Activated CD4-positive, alpha-beta T cell treated with anti-CD3 and anti-CD28 coated beads, Interleukin-2, amount 10 ng/mL, durations not matched to agents 24 days and 14 days (primary cell): Measurements from ENCODE around the gene RGS7. TPM values are rescaled to one million over a fixed set of nuclear protein-coding genes. Genes with fewer than 3 reads are reported as not detected.
"Not testable (repeated sequence)": the region's sequence is repeated elsewhere in the genome, so short reads cannot be mapped to it uniquely, and the experiment has no call there.

Source experiments
- DNase-seq: peaks from one replicate; pipeline ENCODE4 v3.0.0; 2022
- H3K27ac Mint-ChIP-seq: one replicate; pipeline ENCODE4 v1.8.0; 2022; ENCODE audit warnings: mild to moderate bottlenecking, mixed read lengths
- H3K27me3 Mint-ChIP-seq: one replicate; pipeline ENCODE4 v1.8.0; 2022; ENCODE audit warnings: mixed read lengths
- H3K36me3 Mint-ChIP-seq: one replicate; pipeline ENCODE4 v1.8.0; 2022; ENCODE audit warnings: low read depth, mild to moderate bottlenecking, mixed read lengths
- H3K4me1 Mint-ChIP-seq: one replicate; pipeline ENCODE4 v1.8.0; 2021; ENCODE audit warnings: mixed read lengths
- H3K4me3 Mint-ChIP-seq: one replicate; pipeline ENCODE4 v1.8.0; 2022; ENCODE audit warnings: mild to moderate bottlenecking, moderate library complexity, mixed read lengths
- H3K9me3 Mint-ChIP-seq: one replicate; pipeline ENCODE4 v1.8.0; 2021; ENCODE audit warnings: mixed read lengths
- intact Hi-C: fragments of 100-400 bp; cut with micrococcal nuclease; formaldehyde crosslinking; loops from one replicate; pipeline ENCODE4 v1.15.1; 2023
- total RNA-seq: library from RNA; stranded (reverse); gene quantifications from 2 replicates; pipeline ENCODE4 v1.2.3, GENCODE V29; 2022

Gene RGS7
- total RNA-seq, 1 donor from 2014 or later: not detected

- H3K9me3 Mint-ChIP-seq: no peaks in the 10 kb centered on the region
- no peaks in the 10 kb centered on the region for H3K27me3 Mint-ChIP-seq
- no peaks in the 10 kb centered on the region for H3K36me3 Mint-ChIP-seq
- H3K27ac Mint-ChIP-seq: no peak overlapping the region
- no peaks in the 10 kb centered on the region for H3K4me1 Mint-ChIP-seq
- DNase-seq: no peak
- no peak overlapping the region for H3K4me3 Mint-ChIP-seq
- intact Hi-C loops: no loop called here
Measured at GRCh38 chr1:241311056-241311746, 45.8 kb downstream of the RGS7 start.

GRCh38 chr1:241310451-241310850 is 46.6 kb downstream of the RGS7 start:
- Mint-ChIP-seq H3K4me1 (no peaks in the 10 kb centered on the region), H3K27me3 (no peaks in the 10 kb centered on the region), H3K9me3 (no peaks in the 10 kb centered on the region), H3K27ac (no peak overlapping the region), H3K4me3 (no peak overlapping the region), H3K36me3 (no peaks in the 10 kb centered on the region)
- no peak for DNase-seq
- intact Hi-C loops: no loop called here

GRCh38 chr1:241309651-241310050 is 47.4 kb downstream of the RGS7 start:
- H3K27me3 Mint-ChIP-seq: no peaks in the 10 kb centered on the region
- H3K4me3 Mint-ChIP-seq: no peak overlapping the region
- no peaks in the 10 kb centered on the region for H3K9me3 Mint-ChIP-seq
- intact Hi-C loops: no loop called here
- no peak for DNase-seq
- no peaks in the 10 kb centered on the region for H3K4me1 Mint-ChIP-seq
- no peak overlapping the region for H3K27ac Mint-ChIP-seq
- H3K36me3 Mint-ChIP-seq: no peaks in the 10 kb centered on the region

- no peaks in the 10 kb centered on the region for H3K4me1 Mint-ChIP-seq
- H3K27me3 Mint-ChIP-seq: no peaks in the 10 kb centered on the region
- H3K9me3 Mint-ChIP-seq: no peaks in the 10 kb centered on the region
- no peak for DNase-seq
- intact Hi-C loops: no loop called here
- no peak overlapping the region for H3K27ac Mint-ChIP-seq
- H3K36me3 Mint-ChIP-seq: no peaks in the 10 kb centered on the region
- H3K4me3 Mint-ChIP-seq: no peak overlapping the region
Measured at GRCh38 chr1:241308471-241308870, 48.5 kb downstream of the RGS7 start.

- no peak for DNase-seq
- no peaks in the 10 kb centered on the region for H3K9me3 Mint-ChIP-seq
- H3K27me3 Mint-ChIP-seq: no peaks in the 10 kb centered on the region
- no peaks in the 10 kb centered on the region for H3K36me3 Mint-ChIP-seq
- no peaks in the 10 kb centered on the region for H3K4me1 Mint-ChIP-seq
- no peak overlapping the region for H3K4me3 Mint-ChIP-seq
- intact Hi-C loops: no loop called here
- no peak overlapping the region for H3K27ac Mint-ChIP-seq
Measured at GRCh38 chr1:241308011-241308410, 49.0 kb downstream of the RGS7 start.

- H3K27me3 Mint-ChIP-seq: no peaks in the 10 kb centered on the region
- no peaks in the 10 kb centered on the region for H3K4me1 Mint-ChIP-seq
- no peak overlapping the region for H3K27ac Mint-ChIP-seq
- H3K36me3 Mint-ChIP-seq: no peaks in the 10 kb centered on the region
- peaks cover 4% of the 10 kb centered on the region for H3K9me3 Mint-ChIP-seq
- intact Hi-C loops: no loop called here
- DNase-seq: no peak
- no peak overlapping the region for H3K4me3 Mint-ChIP-seq
Measured at GRCh38 chr1:241306125-241306790, 50.7 kb downstream of the RGS7 start.

GRCh38 chr1:241302024-241302423 is 55.0 kb downstream of the RGS7 start:
- H3K27me3 Mint-ChIP-seq, DNase-seq, H3K9me3 Mint-ChIP-seq, H3K36me3 Mint-ChIP-seq, H3K4me1 Mint-ChIP-seq, H3K4me3 Mint-ChIP-seq, H3K27ac Mint-ChIP-seq, intact Hi-C loops: not testable (repeated sequence)

- DNase-seq: no peak
- Mint-ChIP-seq H3K4me3 (no peak overlapping the region), H3K27ac (no peak overlapping the region), H3K9me3 (peaks cover 4% of the 10 kb centered on the region), H3K4me1 (no peaks in the 10 kb centered on the region), H3K36me3 (no peaks in the 10 kb centered on the region), H3K27me3 (no peaks in the 10 kb centered on the region)
- intact Hi-C loops: no loop called here
Measured at GRCh38 chr1:241299347-241299746, 57.7 kb downstream of the RGS7 start.

GRCh38 chr1:241292973-241293372 is 64.0 kb downstream of the RGS7 start:
- Mint-ChIP-seq H3K4me3 (no peak overlapping the region), H3K9me3 (peaks cover 6% of the 10 kb centered on the region), H3K27me3 (no peaks in the 10 kb centered on the region), H3K36me3 (no peaks in the 10 kb centered on the region), H3K4me1 (no peaks in the 10 kb centered on the region), H3K27ac (no peak overlapping the region)
- intact Hi-C loops: no loop called here
- no peak for DNase-seq

- H3K4me1 Mint-ChIP-seq, H3K4me3 Mint-ChIP-seq, H3K27me3 Mint-ChIP-seq, H3K27ac Mint-ChIP-seq, H3K36me3 Mint-ChIP-seq, intact Hi-C loops, DNase-seq, H3K9me3 Mint-ChIP-seq: not testable (repeated sequence)
Measured at GRCh38 chr1:241291548-241291947, 65.5 kb downstream of the RGS7 start.

- no peaks in the 10 kb centered on the region for H3K27me3 Mint-ChIP-seq
- H3K4me3 Mint-ChIP-seq: no peak overlapping the region
- H3K9me3 Mint-ChIP-seq: peaks cover 12% of the 10 kb centered on the region
- H3K27ac Mint-ChIP-seq: no peak overlapping the region
- intact Hi-C loops: no loop called here
- H3K36me3 Mint-ChIP-seq: no peaks in the 10 kb centered on the region
- no peaks in the 10 kb centered on the region for H3K4me1 Mint-ChIP-seq
- DNase-seq: no peak
Measured at GRCh38 chr1:241286486-241286885, 70.5 kb downstream of the RGS7 start.

- Mint-ChIP-seq H3K9me3 (peaks cover 22% of the 10 kb centered on the region), H3K36me3 (no peaks in the 10 kb centered on the region), H3K4me1 (no peaks in the 10 kb centered on the region), H3K27me3 (no peaks in the 10 kb centered on the region), H3K4me3 (no peak overlapping the region), H3K27ac (no peak overlapping the region)
- intact Hi-C loops: no loop called here
- DNase-seq: no peak
Measured at GRCh38 chr1:241276391-241276790, 80.6 kb downstream of the RGS7 start.

- Mint-ChIP-seq H3K36me3 (no peaks in the 10 kb centered on the region), H3K4me3 (no peak overlapping the region)
Measured at GRCh38 chr1:241275981-241276380, 81.0 kb downstream of the RGS7 start.

GRCh38 chr1:241275226-241275625 is 81.8 kb downstream of the RGS7 start:
- H3K4me3 Mint-ChIP-seq: no peak overlapping the region
- H3K4me1 Mint-ChIP-seq: no peaks in the 10 kb centered on the region
- H3K27me3 Mint-ChIP-seq: no peaks in the 10 kb centered on the region
- no peak for DNase-seq
- no peak overlapping the region for H3K27ac Mint-ChIP-seq
- peaks cover 22% of the 10 kb centered on the region for H3K9me3 Mint-ChIP-seq
- intact Hi-C loops: no loop called here
- H3K36me3 Mint-ChIP-seq: no peaks in the 10 kb centered on the region

More at GRCh38 chr1:241275981-241276380, 81.0 kb downstream of the RGS7 start:
- no peaks in the 10 kb centered on the region for H3K4me1 Mint-ChIP-seq
- H3K9me3 Mint-ChIP-seq: peaks cover 22% of the 10 kb centered on the region
- H3K27ac Mint-ChIP-seq: no peak overlapping the region
- H3K27me3 Mint-ChIP-seq: no peaks in the 10 kb centered on the region
- DNase-seq: no peak
- intact Hi-C loops: no loop called here

GRCh38 chr1:241274693-241275092 is 82.3 kb downstream of the RGS7 start:
- H3K27ac Mint-ChIP-seq: no peak overlapping the region
- no peaks in the 10 kb centered on the region for H3K36me3 Mint-ChIP-seq
- intact Hi-C loops: no loop called here
- H3K4me3 Mint-ChIP-seq: no peak overlapping the region
- peaks cover 22% of the 10 kb centered on the region for H3K9me3 Mint-ChIP-seq
- no peaks in the 10 kb centered on the region for H3K4me1 Mint-ChIP-seq
- H3K27me3 Mint-ChIP-seq: no peaks in the 10 kb centered on the region
- DNase-seq: no peak
